T-cell (primary cell): ENCODE results near the gene KRTAP2-4. TPM values are rescaled to one million over a fixed set of nuclear protein-coding genes. Genes with fewer than 3 reads are reported as not detected.
"Not testable (repeated sequence)": the region's sequence is repeated elsewhere in the genome, so short reads cannot be mapped to it uniquely, and the experiment has no call there.

Experiments used
- ATAC-seq, 4 experiments: fragments of 200-7000 bp in 3 of 4; fragments of 150-1000 bp in 1 of 4; cut with Tn5 transposase; replicated peaks in 1 of 4; 1 replicate in 3 of 4; 2 replicates in 1 of 4; pipeline ENCODE4 v1.10.0; 2021; ENCODE audit warnings: moderate library complexity in 3 of 4, mild to moderate bottlenecking in 2 of 4, moderate number of reproducible peaks in 1 of 4
- CTCF ChIA-PET, 2 donors: fragments of 300-600 bp; sonication (Branson Sonifier 250); formaldehyde crosslinking; loops; one replicate each; lab custom pipeline; 2022; ENCODE audit warnings: antibody characterized with exemption in 2 of 2; lab: Charles Lee
- POLR2A ChIA-PET, 2 donors: fragments of 300-600 bp; sonication (Branson Sonifier 250); formaldehyde crosslinking; loops; one replicate each; lab custom pipeline; 2022; ENCODE audit warnings: antibody characterized with exemption in 2 of 2; lab: Charles Lee
- DNase-seq, 35 experiments: peaks; one replicate each; pipeline versions ENCODE4 v3.0.0 to v3.0.0-alpha.2; 2013 to 2023
- H3K27ac ChIP-seq: one replicate; pipeline ENCODE4 v1.5.1; 2013; ENCODE audit warnings: low read length
- H3K27me3 ChIP-seq, 2 experiments: replicated peaks in 1 of 2; 1 replicate in 1 of 2; 2 replicates in 1 of 2; pipeline versions ENCODE4 v1.6.1 to v1.7.0; 2013; ENCODE audit warnings: low read length in 1 of 2, mixed read lengths in 1 of 2; ENCODE audit not compliant: control insufficient read depth in 2 of 2, insufficient read depth in 2 of 2; ENCODE audit errors: extremely low read depth in 1 of 2
- H3K36me3 ChIP-seq, 2 donors: 1 replicate in 1 of 2; 2 replicates in 1 of 2; pipeline versions ENCODE4 v1.6.1 to v1.7.0; 2013; ENCODE audit warnings: low read length in 1 of 2; ENCODE audit not compliant: control insufficient read depth in 2 of 2, insufficient read depth in 1 of 2; ENCODE audit errors: extremely low read depth in 1 of 2
- H3K4me1 ChIP-seq, 2 experiments: 1 replicate in 1 of 2; 2 replicates in 1 of 2; pipeline versions ENCODE4 v1.6.1 to v1.7.0; 2013; ENCODE audit warnings: low read length in 2 of 2, mixed read lengths in 1 of 2; ENCODE audit not compliant: insufficient read depth in 2 of 2, control insufficient read depth in 1 of 2; ENCODE audit errors: extremely low read depth in 1 of 2
- H3K4me3 ChIP-seq, 2 donors: 1 replicate in 1 of 2; 2 replicates in 1 of 2; pipeline versions ENCODE4 v1.5.1 to v1.7.0; 2013; ENCODE audit warnings: mild to moderate bottlenecking in 2 of 2, low read length in 1 of 2, moderate library complexity in 1 of 2; ENCODE audit not compliant: control insufficient read depth in 1 of 2; ENCODE audit errors: extremely low read depth in 1 of 2
- H3K9me3 ChIP-seq: 2 replicates; pipeline ENCODE4 v1.7.0; 2013
- H3K27ac Mint-ChIP-seq, 2 donors: one replicate each; pipeline ENCODE4 v1.8.0; 2020 to 2021; ENCODE audit warnings: mild to moderate bottlenecking in 2 of 2, mixed read lengths in 2 of 2
- H3K27me3 Mint-ChIP-seq, 2 donors: one replicate each; pipeline ENCODE4 v1.8.0; 2021 to 2022; ENCODE audit warnings: mixed read lengths in 2 of 2
- H3K36me3 Mint-ChIP-seq: one replicate; pipeline ENCODE4 v1.8.0; 2021; ENCODE audit warnings: mixed read lengths
- H3K4me1 Mint-ChIP-seq, 3 donors: one replicate each; pipeline ENCODE4 v1.8.0; 2020 to 2022; ENCODE audit warnings: mixed read lengths in 3 of 3, mild to moderate bottlenecking in 1 of 3
- H3K4me3 Mint-ChIP-seq, 3 donors: one replicate each; pipeline ENCODE4 v1.8.0; 2020 to 2022; ENCODE audit warnings: mild to moderate bottlenecking in 3 of 3, mixed read lengths in 3 of 3, moderate library complexity in 3 of 3
- H3K9me3 Mint-ChIP-seq, 3 donors: one replicate each; pipeline ENCODE4 v1.8.0; 2020 to 2022; ENCODE audit warnings: mixed read lengths in 3 of 3
- WGBS: methylation state at CpG from one replicate; pipeline ENCODE4 v1.1.5; 2013; ENCODE audit warnings: missing lambda C conversion rate; ENCODE audit not compliant: insufficient coverage; 5-methylcytosine and 5-hydroxymethylcytosine counted together
- total RNA-seq, 35 experiments: library from RNA in 6 of 35; stranded (reverse) in 6 of 35; fragments of 120-200 nt in 1 of 35; gene quantifications; one replicate each; pipeline versions ENCODE4 v1.2.1 to v1.2.4 and lab custom pipeline; 2013 to 2026

KRTAP2-4 gene
- total RNA-seq, 5 donors from 2014 or later (not counting 1 experiment from before 2014, with no cell fraction given) = not detected

DNA sequence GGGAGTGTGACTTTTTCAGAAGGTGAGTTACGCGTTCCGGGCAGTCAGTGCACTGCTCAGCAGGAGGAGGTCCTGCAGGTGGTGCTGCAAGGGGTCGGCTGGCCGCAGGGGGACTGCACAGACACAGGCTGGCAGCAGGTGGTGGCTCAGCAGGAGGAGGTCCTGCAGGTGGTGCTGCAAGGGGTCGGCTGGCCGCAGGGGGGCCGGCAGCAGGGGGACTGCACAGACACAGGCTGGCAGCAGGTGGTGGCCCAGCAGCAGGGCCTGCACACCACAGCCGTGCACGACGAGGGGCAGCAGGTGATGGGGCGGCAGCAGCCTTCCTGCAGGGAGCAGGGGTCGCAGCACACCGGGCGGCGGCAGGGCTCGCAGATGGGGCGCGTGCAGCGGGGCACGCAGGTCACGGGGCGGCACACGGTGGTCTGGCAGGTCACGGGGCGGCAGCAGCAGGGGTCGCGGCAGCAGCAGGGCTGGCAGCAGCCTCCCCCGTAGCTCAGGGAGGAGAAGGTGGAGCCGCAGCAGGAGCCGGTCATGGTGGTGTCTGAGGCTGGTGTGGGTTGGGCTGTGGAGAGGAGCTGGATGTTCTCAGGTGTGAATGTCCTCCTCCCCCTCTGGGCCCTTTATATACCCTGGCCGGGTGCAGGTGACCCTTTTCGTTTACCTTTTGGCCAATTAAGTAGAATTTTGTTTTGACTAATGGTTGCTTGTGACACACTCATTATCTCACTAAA lies 18.8 kb downstream of the KRTAP2-4 start, which contains the start of gene KRTAP2-1:
Gene KRTAP2-1, minus strand, starts transcription at position 582 of the 731 bp plus-strand sequence. Its CDS starts 49 bp downstream, at position 533.
- POLR2A ChIA-PET, H3K9me3 Mint-ChIP-seq, H3K36me3 ChIP-seq, ATAC-seq, H3K4me1 ChIP-seq, H3K36me3 Mint-ChIP-seq, H3K9me3 ChIP-seq, H3K4me1 Mint-ChIP-seq, H3K4me3 ChIP-seq, H3K27ac Mint-ChIP-seq, H3K27me3 ChIP-seq, DNase-seq, CTCF ChIA-PET, H3K4me3 Mint-ChIP-seq, H3K27ac ChIP-seq: not testable (repeated sequence)
- 73% methylated on average over 5 of the region's 33 CpGs for WGBS
- peaks cover 23 to 45% of the 10 kb centered on the region in 2 donors for H3K27me3 Mint-ChIP-seq

DNA sequence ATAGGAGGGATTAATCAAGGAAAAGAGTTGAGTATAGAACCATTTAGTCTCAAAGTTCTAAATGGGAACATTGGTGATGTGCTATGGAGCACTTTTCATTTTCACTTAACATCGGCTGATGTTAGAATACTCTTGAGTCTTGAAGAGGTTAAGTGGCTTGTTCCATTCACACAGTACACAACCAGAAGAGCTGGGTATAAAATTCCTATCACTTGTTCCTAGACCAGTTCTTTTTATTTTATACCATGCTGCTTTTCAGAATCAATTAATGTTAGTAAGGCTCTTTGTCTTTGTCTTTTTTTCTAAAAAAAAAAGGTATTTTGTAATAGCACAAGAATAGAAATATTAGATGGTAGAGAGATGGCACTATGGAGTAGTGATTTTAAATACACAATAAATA lies 22.7 kb downstream of the KRTAP2-4 start:
- no peak for DNase-seq
- H3K27ac ChIP-seq = no peak overlapping the region
- no peaks in the 10 kb centered on the region for H3K36me3 ChIP-seq
- CTCF ChIA-PET = no interaction called here
- Mint-ChIP-seq H3K36me3 (no peaks in the 10 kb centered on the region), H3K4me3 (no peak overlapping the region), H3K27me3 (peaks cover 27 to 31% of the 10 kb centered on the region in 2 donors), H3K27ac (no peak overlapping the region), H3K9me3 (peaks cover 0 to 10% (median 5%) of the 10 kb centered on the region in 3 donors), H3K4me1 (peaks cover 0 to 2% (median 0%) of the 10 kb centered on the region in 3 donors)
- H3K4me1 ChIP-seq = no peaks in the 10 kb centered on the region
- peaks cover 0 to 7% of the 10 kb centered on the region in 2 experiments for H3K27me3 ChIP-seq
- no peak for ATAC-seq
- POLR2A ChIA-PET = interaction anchor here in 1 of 2 donors (0.6 kb wide), 1 partner anchor 165 kb away, joined by 3 read pairs; no protein-coding TSS in a partner anchor
- WGBS = no CpG with 5 or more reads among the region's 1 CpG
- H3K4me3 ChIP-seq = no peak overlapping the region
- H3K9me3 ChIP-seq = peaks cover 4% of the 10 kb centered on the region

DNA sequence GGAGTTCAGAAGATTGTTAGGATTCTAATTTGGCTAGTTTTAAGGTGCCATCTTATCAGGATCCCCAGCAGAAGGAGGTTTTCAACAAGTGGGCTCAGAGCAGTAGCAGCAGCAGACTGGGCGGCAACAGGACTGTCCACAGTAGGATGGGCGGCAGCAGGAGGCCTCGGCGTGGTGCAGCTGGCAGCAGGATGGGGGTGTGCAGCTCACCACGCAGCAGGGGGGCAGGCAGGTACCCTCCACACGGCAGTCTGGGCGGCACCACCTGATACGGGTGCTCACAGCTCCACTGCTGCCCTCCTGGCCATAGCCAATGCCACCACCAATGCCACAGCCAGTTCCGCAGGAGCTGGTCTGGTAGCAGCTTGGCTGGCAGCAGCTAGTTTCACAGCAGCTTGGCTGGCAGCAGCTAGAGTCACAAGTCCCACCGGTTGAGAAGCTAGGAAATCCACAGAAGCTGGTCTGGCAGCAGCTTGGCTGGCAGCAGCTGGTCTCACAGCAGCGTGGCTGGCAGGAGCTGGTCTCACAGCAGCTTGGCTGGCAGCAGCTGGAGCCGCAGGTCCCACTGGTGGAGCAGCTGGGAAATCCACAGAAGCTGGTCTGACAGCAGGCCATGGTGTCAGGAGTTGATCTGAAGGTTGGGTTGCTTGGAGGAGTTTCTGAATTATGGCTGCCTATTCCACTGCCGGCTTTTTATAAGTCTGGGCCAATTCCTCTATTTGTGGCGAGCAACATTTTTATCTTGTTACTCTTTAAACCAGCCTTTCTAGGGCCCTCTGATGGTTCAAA lies 24.7 kb downstream of the KRTAP2-4 start, which contains the start of gene KRTAP1-1:
Gene KRTAP1-1, minus strand, starts transcription at position 668 of the 789 bp plus-strand sequence. Its CDS starts 53 bp downstream, at position 615.
- H3K9me3 ChIP-seq, ATAC-seq, H3K36me3 Mint-ChIP-seq, POLR2A ChIA-PET, H3K27ac Mint-ChIP-seq, H3K4me1 ChIP-seq, DNase-seq, H3K27me3 ChIP-seq, H3K9me3 Mint-ChIP-seq, H3K4me3 Mint-ChIP-seq, CTCF ChIA-PET, H3K4me1 Mint-ChIP-seq, H3K4me3 ChIP-seq, H3K36me3 ChIP-seq, H3K27ac ChIP-seq: not testable (repeated sequence)
- 89% methylated on average over 10 of the region's 14 CpGs for WGBS
- H3K27me3 Mint-ChIP-seq = peaks cover 22 to 23% of the 10 kb centered on the region in 2 donors

DNA sequence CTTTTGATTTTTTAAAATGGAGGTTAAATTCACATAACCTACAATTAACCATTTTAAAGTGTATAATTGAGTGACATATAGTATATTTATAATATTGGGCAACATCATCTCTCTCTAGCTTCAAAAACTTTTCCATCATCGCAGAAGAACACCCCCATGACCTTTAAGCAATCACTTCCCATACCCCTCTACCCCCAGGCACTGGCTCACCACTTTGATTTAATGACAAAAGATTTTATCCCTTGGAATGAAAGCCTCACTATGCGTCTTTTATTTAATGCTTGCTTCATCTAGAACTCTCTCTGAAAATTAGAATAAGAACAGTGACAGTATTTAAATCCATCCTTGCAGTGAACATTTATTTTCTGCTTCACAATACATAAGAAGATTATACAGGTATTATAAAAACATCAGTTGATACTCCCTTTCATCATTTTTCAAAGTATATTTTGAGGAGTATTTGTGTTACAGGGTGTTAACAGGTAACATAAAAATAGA lies 27.8 kb downstream of the KRTAP2-4 start:
- H3K9me3 Mint-ChIP-seq = peaks cover 0 to 6% (median 0%) of the 10 kb centered on the region in 3 donors
- peaks cover 3% of the 10 kb centered on the region for H3K9me3 ChIP-seq
- no peaks in the 10 kb centered on the region for H3K4me1 ChIP-seq
- ATAC-seq (no peak), DNase-seq (no peak)
- H3K4me3 Mint-ChIP-seq = no peak overlapping the region
- no peaks in the 10 kb centered on the region for H3K36me3 ChIP-seq
- H3K27me3 ChIP-seq = peaks cover 0 to 7% of the 10 kb centered on the region in 2 experiments
- no peaks in the 10 kb centered on the region for H3K36me3 Mint-ChIP-seq
- H3K27ac Mint-ChIP-seq = no peak overlapping the region
- H3K27ac ChIP-seq = no peak overlapping the region
- H3K4me3 ChIP-seq = no peak overlapping the region
- WGBS = 83% methylated on average over 1 of the region's 2 CpGs
- CTCF ChIA-PET = no interaction called here
- H3K27me3 Mint-ChIP-seq = peaks cover 22 to 25% of the 10 kb centered on the region in 2 donors
- H3K4me1 Mint-ChIP-seq = no peaks in the 10 kb centered on the region
- POLR2A ChIA-PET = no interaction called here

DNA sequence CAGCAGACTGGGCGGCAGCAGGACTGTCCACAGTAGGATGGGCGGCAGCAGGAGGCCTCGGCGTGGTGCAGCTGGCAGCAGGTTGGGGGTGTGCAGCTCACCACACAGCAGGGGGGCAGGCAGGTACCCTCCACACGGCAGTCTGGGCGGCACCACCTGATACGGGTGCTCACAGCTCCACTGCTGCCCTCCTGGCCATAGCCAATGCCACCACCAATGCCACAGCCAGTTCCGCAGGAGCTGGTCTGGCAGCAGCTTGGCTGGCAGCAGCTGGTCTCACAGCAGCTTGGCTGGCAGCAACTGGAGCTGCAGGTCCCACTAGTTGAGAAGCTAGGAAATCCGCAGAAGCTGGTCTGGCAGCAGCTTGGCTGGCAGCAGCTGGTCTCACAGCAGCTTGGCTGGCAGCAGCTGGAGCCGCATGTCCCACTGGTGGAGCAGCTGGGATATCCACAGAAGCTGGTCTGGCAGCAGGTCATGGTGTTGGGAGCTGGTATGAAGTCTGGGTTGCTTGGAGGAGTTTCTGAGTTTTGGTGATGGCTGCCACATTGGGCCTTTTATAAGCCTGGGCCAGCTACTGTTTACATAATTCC lies 31.2 kb downstream of the KRTAP2-4 start, which contains the start of gene KRTAP1-3:
Gene KRTAP1-3, minus strand, starts transcription at position 529 of the 590 bp plus-strand sequence. Its CDS starts 53 bp downstream, at position 476.
- CTCF ChIA-PET, H3K27ac ChIP-seq, H3K36me3 Mint-ChIP-seq, H3K4me3 Mint-ChIP-seq, H3K4me3 ChIP-seq, H3K36me3 ChIP-seq, POLR2A ChIA-PET, H3K4me1 Mint-ChIP-seq, H3K9me3 Mint-ChIP-seq, H3K27me3 ChIP-seq, H3K9me3 ChIP-seq, H3K4me1 ChIP-seq, DNase-seq, H3K27ac Mint-ChIP-seq, ATAC-seq: not testable (repeated sequence)
- 84% methylated on average over 7 of the region's 10 CpGs for WGBS
- peaks cover 18 to 28% of the 10 kb centered on the region in 2 donors for H3K27me3 Mint-ChIP-seq
